ENCODE measurements around the gene AKAP8L. TPM values are rescaled to one million over a fixed set of nuclear protein-coding genes. Genes with fewer than 3 reads are reported as not detected.

The AKAP8L gene
- total RNA-seq, 1 donor from 2014 or later: 33.0 TPM

DNA sequence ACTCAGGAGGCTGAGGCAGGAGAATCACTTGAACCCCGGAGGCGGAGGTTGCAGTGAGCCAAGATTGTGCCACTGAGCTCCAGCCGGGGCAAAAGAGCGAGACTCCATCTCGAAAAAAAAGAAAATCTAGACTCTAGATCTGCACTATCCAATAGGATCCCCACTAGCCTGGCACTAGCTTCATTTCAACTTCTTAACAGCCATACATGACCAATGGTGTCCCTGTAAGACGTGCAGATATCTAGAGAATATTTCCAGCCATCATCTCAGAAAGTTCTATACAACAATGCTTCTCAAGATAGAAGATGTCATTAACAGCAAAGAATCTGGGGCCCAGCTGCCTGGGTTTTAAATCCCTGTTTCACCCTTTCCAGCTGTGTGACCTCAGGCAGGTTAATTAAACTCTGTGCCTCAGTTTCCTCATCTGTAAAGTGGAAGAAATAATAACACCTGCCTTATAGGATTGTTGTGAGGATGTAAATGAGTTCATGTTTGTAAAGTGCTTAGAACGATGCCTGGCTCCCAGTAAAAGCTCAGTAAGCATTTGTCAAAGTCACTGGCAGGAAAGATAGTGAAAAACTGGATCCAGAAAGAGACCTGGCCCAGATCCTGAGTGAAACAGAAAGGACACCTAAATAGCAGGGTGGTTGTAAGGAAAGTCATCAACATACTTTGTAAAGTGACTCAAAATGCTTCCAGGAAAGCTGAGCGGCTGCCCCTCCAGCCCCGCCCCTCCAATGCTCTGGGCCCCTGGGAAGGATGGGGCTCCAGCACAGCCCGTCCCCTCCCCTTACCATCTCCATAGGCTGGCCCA is 17.4 kb upstream of the AKAP8L start:
- DNase-seq (ENCODE audit: low read depth in 2 of 2): no peak

GRCh38 chr19:15433519-15434069 is 14.8 kb upstream of the AKAP8L start:
- no peak for DNase-seq (ENCODE audit: low read depth in 2 of 2)

DNA sequence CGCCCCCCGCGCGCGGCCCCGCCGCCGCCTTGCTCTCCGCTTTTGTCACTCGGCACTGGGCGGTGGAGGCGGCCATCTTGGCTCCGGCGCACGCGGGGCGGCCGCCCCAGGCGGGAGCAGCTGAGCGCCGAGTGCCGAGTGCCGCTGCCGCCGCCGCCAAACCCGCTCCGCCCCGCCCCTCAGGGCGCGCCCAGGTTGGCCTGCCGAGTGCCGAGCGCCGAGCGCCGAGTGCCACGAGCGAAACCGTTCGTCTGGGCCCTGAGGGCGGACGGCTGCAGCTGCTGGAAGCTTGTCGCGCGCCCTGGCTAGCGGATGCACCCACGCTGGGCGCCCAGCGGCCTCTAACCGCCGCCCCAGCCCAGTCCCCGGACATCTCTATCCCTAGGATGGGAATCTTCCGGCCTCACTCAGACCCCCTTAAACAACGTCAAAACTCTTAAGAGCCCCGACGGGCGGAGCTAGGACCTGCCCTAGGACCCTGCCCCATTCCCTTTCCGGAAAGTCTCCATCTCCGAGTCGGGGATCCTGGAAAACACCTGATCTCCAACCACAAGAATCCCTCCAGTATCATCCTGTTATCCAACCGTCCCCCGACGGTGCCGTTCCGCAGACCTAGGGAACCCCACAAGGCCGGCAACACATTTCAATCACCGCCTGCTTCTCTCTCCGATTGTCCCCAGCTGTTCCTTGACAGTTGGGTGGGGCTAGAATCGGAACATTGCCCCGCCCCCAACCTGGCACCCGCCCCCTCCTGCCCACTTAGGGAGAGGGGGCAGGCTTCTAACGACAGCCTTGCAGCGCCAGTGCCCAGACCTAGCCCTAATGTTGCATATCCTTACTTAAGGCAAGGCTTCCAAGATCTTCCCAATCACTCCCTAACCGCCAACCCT is 14.1 kb upstream of the AKAP8L start:
- DNase-seq (ENCODE audit: low read depth in 2 of 2): peak; percentile 64 to 93

- peak in 1 of 2 donors; percentile 30 for DNase-seq (ENCODE audit: low read depth in 2 of 2)
Measured at GRCh38 chr19:15432018-15432494, 13.3 kb upstream of the AKAP8L start.

- DNase-seq (ENCODE audit: low read depth in 2 of 2): no peak
Measured at GRCh38 chr19:15431396-15432017, 12.7 kb upstream of the AKAP8L start.

- DNase-seq (ENCODE audit: low read depth in 2 of 2): no peak
Measured at GRCh38 chr19:15430526-15431120, 11.8 kb upstream of the AKAP8L start.

DNA sequence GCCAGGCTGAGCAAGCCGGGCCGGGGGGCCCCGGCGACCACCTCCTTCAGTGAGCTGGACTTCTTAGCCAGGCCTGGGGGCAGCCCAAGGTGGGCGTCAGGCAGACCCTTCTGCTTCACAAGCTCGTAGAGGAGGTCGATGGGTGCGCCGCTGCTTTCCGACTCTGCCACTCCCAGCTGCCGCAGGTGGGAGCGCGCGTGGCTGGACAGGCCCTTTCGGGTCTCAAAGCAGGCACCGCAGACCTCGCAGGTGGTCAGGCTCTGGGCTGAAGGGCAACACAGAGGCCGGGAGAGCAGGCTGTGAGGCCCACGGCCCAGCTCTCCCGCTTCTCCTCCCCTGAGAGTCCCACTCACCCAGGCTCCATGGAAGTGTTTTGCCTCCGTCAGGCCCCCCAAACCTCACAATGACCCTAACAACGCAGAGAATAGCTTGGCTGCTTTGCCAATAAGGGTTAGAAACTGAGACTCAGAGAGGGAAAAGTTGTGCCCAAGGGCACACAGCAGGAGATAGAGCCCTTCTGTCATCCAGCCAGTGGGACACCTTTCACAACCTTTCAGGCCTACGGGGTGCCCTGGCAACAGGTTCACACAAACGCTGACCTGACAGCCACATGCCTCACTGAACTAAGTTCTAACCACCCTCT is 11.2 kb upstream of the AKAP8L start:
- DNase-seq (ENCODE audit: low read depth in 2 of 2): no peak

GRCh38 chr19:15428956-15429824 is 10.4 kb upstream of the AKAP8L start:
- DNase-seq (ENCODE audit: low read depth in 2 of 2): no peak

DNA sequence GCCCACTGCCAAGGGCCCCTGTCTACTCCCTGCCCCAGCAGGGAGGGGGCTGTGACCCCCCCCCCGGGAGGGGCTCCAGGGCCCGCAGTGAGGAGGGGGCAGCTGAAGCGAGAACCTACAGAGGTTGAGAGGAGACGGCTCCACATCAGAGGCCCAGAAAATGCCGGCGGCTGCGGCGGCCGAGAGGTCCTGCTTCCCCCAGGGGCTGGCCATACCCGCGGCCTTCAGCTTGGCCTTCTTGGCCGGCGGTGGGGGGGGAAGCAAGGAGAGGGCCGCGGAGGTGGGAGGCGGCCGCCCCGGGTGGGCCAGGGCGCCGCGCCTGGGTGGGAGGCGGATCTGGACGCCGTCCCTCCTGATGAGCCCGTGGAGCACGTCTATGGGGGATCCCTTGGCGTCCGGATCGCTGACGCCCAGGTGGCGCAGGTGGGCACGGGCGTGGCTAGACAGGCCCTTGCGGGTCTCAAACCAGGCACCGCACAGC is 9.2 kb upstream of the AKAP8L start:
- no peak for DNase-seq (ENCODE audit: low read depth in 2 of 2)

DNA sequence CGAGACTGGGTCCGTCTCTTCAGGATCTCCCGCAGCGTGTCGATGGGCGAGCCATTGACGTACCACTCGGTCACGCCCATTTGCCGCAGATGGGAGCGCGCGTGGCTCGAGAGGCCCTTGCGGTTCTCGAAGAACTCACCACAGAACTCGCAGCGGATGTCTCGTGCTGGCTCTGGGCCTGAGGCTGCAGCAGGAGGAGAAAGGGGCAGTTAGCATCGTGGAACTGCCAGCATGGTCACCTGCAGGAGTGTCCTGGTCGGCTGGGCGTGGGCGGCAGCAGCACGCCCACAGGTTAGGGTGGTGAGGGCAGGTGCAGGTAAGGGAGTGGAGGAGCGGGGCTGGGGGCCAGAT is 8.5 kb upstream of the AKAP8L start:
- DNase-seq (ENCODE audit: low read depth in 2 of 2): no peak

DNA sequence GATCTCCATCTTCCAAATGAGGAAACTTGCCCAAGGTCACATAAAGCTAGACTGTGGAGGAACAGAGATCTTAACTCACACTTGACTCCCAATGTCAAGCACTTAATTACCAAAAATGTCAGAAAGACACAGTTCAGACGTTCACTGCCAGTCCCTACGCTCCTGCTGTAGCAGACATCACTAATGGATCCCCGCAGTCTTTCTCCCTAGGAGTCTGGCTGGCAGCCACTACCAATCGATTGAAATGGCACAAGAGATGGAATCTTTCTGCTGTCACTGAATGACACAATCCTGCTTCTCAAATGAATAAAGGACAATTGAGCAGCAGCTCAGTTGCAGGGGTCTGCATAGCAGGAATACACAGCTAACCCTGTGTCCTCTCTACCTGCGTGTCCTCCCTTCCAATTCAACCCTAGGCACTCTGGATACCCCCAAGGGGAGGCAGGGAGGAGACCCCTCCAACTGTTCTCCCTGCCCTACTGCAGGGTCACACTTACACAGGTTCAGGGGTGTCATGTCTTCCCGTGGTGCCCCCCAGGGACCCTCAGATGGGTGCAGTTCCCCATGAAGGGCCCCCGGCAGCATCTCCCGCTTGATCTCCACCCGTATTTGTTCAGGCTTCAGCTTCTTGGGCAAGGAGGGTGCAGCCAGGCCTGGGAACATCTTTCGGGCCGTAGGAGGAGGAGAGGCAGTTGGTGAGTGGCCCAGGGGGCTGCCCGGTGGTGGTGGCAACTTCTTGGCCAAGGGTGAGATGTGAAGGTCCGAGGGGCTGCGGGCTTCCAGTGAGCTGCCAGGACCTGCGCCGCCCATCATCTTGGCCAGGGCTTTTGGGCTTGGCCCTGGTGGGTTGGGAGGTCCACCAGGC is 7.9 kb upstream of the AKAP8L start:
- no peak for DNase-seq (ENCODE audit: low read depth in 2 of 2)

DNA sequence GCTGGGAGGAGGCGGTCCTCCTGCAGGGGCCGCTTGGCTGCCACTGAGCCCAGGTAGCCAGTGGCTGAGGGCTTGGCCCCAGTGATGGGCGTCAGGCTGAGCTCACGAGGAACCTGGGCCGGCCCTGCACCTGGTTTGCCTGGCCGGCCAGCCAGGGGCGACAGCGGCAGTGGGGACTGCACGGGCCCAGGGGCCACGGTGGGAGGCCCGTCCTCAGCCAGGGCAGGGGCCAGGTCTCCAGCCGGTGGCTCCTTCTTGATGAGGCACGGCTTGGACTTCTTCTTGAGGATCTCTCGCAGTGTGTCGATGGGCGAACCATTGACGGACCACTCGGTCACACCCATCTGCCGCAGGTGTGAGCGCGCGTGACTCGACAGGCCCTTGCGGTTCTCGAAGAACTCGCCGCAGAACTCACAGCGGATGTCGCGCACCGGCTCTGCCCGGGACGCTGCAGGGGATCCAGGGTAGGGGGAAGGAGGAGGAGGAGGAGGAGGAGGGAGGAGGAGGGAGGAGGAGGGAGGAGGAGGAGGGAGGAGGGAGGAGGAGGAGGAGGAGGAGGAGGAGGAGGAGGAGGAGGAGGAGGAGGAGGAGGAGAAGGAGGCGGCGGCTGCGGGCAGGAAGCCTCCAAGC is 6.6 kb upstream of the AKAP8L start:
- DNase-seq (ENCODE audit: low read depth in 2 of 2): no peak

- no peak for DNase-seq (ENCODE audit: low read depth in 2 of 2)
Measured at GRCh38 chr19:15424692-15425272, 6.0 kb upstream of the AKAP8L start.

GRCh38 chr19:15424121-15424520 is 5.3 kb upstream of the AKAP8L start:
- no peak for DNase-seq (ENCODE audit: low read depth in 2 of 2)

- no peak for DNase-seq (ENCODE audit: low read depth in 2 of 2)
Measured at GRCh38 chr19:15423130-15423529, 4.3 kb upstream of the AKAP8L start.

GRCh38 chr19:15422296-15423075 is 3.7 kb upstream of the AKAP8L start:
- DNase-seq (ENCODE audit: low read depth in 2 of 2): no peak

DNA sequence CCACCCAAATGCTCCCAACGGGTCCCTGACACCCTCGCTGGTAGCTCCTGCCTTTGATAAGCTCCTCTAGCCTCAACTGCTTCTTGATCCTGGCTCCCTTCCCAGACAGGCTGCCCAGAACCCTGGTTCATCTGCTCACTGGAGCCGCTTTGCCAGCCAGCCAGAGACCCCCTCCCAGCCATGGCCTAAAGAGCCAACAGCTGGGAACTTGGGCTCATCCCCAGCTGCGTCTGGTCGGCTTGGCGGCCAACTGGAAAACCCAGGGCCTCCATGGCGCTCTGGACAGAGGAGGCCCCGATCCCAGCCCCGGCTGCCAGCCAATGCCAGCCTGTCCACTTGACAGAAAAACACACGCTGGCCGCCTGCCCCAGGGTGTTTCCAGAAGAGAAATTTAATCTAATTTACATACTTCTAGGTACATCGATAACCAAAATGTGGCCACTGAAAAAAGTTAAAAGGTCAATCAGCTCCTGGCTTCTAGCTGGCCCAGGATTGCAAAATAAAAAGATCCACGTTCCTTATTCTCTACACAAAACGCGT is 3.0 kb upstream of the AKAP8L start:
- no peak for DNase-seq (ENCODE audit: low read depth in 2 of 2)

Data from dermis microvascular lymphatic vessel endothelial cell (primary cell).